ENCODE measurements around the gene AGT.

Gene AGT

DNA sequence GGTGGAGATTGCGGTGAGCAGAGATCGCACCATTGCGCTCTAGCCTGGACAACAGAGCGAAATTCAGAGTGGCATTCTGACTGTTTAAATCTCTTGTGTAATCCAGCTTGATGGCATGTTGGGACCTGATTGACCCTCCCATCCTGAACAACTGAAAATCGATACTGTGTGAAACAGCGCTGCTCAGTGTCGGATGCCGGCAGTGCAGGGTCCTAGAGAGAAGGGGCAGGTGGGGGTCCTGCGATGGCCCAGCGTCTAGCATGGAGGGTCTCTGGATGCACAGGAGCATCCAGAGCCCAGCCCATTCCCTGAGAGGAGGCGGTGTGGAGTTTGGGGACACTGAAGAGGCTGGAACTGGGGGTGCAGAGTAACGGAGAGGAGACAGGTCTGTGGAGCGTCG is 15.8 kb downstream of the AGT start:
- in situ Hi-C loops (cut with MboI; ENCODE audit: low sequenced_read_pairs): no loop called here
- no peak for DNase-seq (ENCODE audit: low spot score in 2 of 2)

DNA sequence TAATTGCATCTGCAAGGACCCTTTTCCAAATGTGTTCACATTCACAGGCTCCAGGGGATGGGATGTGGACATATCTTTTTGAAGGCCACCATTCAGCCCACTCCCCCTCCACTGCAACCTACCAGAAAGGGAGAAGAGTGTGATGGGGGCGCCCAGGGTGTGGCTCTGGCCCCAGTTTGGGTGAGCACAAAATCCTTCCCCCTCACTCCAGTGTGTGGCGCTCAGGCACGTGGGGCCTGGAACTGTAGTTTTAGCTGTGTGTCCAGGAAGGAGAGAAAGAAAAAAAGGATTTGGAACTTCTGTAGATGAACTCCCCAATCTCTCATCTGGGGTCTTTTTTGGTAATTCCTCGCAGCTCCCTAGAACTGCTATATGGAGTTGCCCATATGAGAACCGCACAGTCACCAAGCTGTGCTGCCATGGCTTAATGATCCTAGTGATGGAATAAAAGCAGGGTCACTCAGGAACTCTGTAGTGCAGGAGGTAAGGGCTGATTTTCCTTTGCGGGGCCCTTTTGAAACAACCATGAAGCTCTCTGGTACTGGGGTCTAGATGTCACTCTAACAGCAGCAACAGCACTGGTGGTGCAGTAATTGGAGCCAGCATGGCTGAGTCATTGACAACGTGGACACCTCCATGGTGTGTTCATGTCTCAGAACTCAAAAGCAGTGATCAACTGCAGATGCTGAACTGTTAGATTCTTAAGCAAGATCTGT is 17.0 kb downstream of the AGT start:
- H3K36me3 ChIP-seq (replicated peaks): peaks cover 9% of the 10 kb centered on the region
- DNase-seq (ENCODE audit: low spot score in 2 of 2): no peak
- H3K4me1 ChIP-seq: no peaks in the 10 kb centered on the region
- H3K27me3 ChIP-seq (ENCODE audit: low read depth): no peaks in the 10 kb centered on the region
- no peaks in the 10 kb centered on the region for H3K9me3 ChIP-seq
- H3K4me3 ChIP-seq: no peak overlapping the region
- in situ Hi-C loops (cut with MboI; ENCODE audit: low sequenced_read_pairs): no loop called here

More for the DNA sequence above, 15.8 kb downstream of the AGT start:
- Histone ChIP-seq H3K36me3 (replicated peaks) (0 out of 2 replicates have a peak, but pooled peaks cover 5% of the 10 kb centered on the region), H3K4me1 (no peaks in the 10 kb centered on the region), H3K9me3 (no peaks in the 10 kb centered on the region), H3K27me3 (ENCODE audit: low read depth) (no peaks in the 10 kb centered on the region), H3K4me3 (no peak overlapping the region)

DNA sequence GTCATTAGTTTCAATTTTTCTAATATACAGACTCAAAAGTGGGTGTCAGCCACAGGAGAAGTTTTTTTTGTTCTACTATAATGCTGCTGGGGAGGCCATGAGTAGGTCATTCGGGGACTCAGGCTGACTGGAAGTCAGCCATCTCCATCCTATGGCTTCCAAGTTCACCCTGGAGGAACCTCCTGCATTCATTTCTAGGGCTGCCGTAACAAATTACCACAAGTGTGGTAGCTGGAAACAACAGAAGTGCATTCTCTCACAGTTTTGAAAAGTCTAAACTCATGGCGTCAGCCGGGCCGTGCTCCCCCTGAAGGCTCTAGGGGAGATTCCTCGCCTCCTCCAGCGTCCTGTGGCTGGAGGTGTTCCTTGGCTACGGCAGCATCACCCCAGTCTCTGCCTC is 17.7 kb downstream of the AGT start:
- H3K36me3 ChIP-seq (replicated peaks): peaks cover 15% of the 10 kb centered on the region
- in situ Hi-C loops (cut with MboI; ENCODE audit: low sequenced_read_pairs): no loop called here
- no peaks in the 10 kb centered on the region for H3K9me3 ChIP-seq
- no peak for DNase-seq (ENCODE audit: low spot score in 2 of 2)
- no peaks in the 10 kb centered on the region for H3K4me1 ChIP-seq
- H3K27me3 ChIP-seq (ENCODE audit: low read depth): no peaks in the 10 kb centered on the region
- H3K4me3 ChIP-seq: no peak overlapping the region

DNA sequence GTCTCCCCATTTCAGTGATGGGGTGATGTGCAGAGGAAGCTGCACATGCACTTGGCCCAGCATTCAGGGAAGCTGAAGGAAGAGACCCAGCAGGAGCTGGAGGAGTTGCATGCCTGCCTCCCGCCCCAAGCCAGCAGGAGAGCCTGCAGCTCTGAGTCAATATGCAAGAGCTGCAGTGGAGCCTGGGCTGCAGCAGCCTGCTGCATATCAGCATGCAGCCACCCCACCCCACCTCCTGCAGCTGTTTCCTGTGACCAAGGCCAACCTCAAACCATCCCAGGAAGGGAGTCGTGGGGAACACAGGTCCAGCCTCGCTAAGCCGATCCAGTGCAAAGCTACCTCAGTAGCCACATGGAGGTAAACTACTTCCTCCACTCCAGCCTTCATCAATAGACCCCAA is 18.9 kb downstream of the AGT start:
- in situ Hi-C loops (cut with MboI; ENCODE audit: low sequenced_read_pairs): no loop called here
- H3K9me3 ChIP-seq: no peaks in the 10 kb centered on the region
- no peaks in the 10 kb centered on the region for H3K27me3 ChIP-seq (ENCODE audit: low read depth)

DNA sequence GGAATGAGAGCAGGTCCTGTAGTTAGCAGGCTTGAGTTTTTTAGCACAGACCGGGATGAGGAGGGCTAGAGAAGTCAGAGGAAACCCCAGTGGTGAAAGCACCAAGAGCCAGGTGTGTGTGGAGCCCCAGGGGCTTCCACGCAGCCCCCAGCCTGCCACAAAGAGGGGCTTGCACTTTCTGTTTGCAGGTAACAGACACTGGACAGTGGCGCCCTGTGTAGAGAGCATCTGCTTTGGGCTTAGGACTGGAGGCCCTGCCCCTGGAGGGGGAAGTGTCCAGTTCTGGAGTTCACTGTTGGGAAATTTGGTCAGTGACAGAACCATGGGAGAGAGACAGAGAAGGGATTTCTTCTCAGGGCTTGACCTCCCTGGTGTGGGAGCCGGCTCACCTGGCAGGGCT is 19.5 kb downstream of the AGT start:
- in situ Hi-C loops (cut with MboI; ENCODE audit: low sequenced_read_pairs): no loop called here
- Histone ChIP-seq H3K9me3 (no peaks in the 10 kb centered on the region), H3K36me3 (replicated peaks) (peaks cover 26% of the 10 kb centered on the region)

More for the DNA sequence above, 18.9 kb downstream of the AGT start:
- no peak for DNase-seq (ENCODE audit: low spot score in 2 of 2)
- H3K36me3 ChIP-seq (replicated peaks): peaks cover 25% of the 10 kb centered on the region
- no peak overlapping the region for H3K4me3 ChIP-seq
- H3K4me1 ChIP-seq: no peaks in the 10 kb centered on the region

DNA sequence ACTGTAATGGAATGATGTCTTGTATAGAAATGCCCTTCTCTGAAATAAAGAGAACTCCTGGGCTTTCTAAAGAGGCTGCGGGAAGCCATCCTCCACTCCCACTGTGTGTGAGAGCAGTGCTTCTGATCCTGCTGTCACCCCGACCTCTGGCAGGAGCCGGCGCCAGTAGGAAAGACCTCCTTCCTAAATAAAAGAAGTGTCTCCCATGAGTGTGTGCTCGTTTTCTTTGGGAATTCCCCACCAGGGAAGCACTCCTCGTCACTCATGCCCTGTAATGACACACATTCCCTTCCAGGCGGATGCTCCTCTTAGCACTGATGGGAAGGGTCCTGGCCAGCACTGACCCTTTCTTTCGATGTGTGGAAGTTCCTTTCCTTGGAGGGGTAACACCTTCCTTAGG is 20.1 kb downstream of the AGT start:
- H3K4me3 ChIP-seq: no peak overlapping the region
- no peaks in the 10 kb centered on the region for H3K4me1 ChIP-seq
- no peaks in the 10 kb centered on the region for H3K27me3 ChIP-seq (ENCODE audit: low read depth)
- H3K36me3 ChIP-seq (replicated peaks): peaks cover 30% of the 10 kb centered on the region
- no peak for DNase-seq (ENCODE audit: low spot score in 2 of 2)
- in situ Hi-C loops (cut with MboI; ENCODE audit: low sequenced_read_pairs): no loop called here
- no peaks in the 10 kb centered on the region for H3K9me3 ChIP-seq

More for the DNA sequence above, 19.5 kb downstream of the AGT start:
- Histone ChIP-seq H3K4me3 (no peak overlapping the region), H3K4me1 (no peaks in the 10 kb centered on the region), H3K27me3 (ENCODE audit: low read depth) (no peaks in the 10 kb centered on the region)
- no peak for DNase-seq (ENCODE audit: low spot score in 2 of 2)

DNA sequence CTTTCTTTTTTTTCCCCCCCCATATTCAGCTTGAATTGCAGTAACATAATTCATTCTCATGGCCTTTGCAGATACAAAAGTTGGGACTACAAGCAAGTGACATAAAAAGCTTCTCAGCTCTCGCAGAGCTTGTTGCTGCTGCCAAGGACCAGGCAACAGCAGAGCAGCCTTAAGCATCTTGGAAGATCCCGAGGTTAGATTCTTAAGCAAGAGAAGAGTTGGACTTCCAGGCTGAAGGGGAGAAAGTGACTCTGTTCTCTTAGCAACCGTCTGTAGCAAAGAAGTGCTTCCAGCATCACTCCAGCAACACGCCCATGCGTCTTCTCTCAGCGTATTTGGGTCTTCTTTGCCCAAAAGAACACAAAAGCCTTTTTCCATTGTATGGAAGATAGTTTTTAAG is 20.7 kb downstream of the AGT start:
- peaks cover 33% of the 10 kb centered on the region for H3K36me3 ChIP-seq (replicated peaks)
- no peak overlapping the region for H3K4me3 ChIP-seq
- no peaks in the 10 kb centered on the region for H3K27me3 ChIP-seq (ENCODE audit: low read depth)
- H3K9me3 ChIP-seq: no peaks in the 10 kb centered on the region
- in situ Hi-C loops (cut with MboI; ENCODE audit: low sequenced_read_pairs): no loop called here
- no peak for DNase-seq (ENCODE audit: low spot score in 2 of 2)
- H3K4me1 ChIP-seq: no peaks in the 10 kb centered on the region

DNA sequence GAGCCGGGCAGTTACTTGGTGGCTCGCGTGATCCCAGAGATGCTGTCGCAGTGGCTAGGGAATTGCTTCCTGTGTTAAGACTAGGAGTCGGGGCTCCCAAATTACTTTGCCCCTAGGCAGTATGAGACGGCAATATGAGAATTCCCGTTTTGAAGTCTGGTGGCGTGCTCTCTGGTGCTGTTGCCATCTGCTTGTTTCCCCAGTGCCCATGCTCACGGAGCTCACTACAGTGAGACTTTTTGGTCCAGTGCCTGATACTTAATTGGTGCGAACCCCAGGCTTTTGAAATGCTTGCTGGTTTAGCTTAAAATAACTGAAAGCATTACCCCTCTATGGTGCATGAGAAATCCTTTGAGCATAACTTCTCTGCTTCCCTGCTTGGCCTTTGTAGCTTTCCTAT is 22.3 kb downstream of the AGT start:
- DNase-seq (ENCODE audit: low spot score in 2 of 2): no peak
- no peaks in the 10 kb centered on the region for H3K9me3 ChIP-seq
- no peaks in the 10 kb centered on the region for H3K4me1 ChIP-seq
- no peak overlapping the region for H3K4me3 ChIP-seq
- H3K36me3 ChIP-seq (replicated peaks): peaks cover 45% of the 10 kb centered on the region
- no peaks in the 10 kb centered on the region for H3K27me3 ChIP-seq (ENCODE audit: low read depth)
- in situ Hi-C loops (cut with MboI; ENCODE audit: low sequenced_read_pairs): no loop called here

DNA sequence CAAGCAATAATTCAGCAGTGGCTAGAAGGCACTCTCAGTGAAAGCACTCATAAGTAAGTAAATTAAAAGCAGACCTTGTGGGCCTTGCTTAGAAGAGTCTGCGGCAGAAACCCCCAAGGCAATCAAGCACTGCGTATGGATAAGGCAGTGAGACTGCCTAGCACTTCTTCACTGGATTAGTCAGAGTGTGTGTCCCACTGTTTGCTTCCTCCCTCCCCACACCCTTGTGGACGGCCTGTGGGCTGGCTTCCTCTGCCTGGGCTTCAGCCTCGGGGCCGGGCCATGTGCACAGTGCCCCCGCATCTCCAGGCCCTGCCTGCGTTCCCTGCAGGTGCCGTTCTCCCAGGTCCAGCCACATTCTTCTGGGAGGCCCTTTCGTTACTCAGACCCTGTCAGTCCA is 23.8 kb downstream of the AGT start:
- no peaks in the 10 kb centered on the region for H3K4me1 ChIP-seq
- H3K9me3 ChIP-seq: no peaks in the 10 kb centered on the region
- no peak overlapping the region for H3K4me3 ChIP-seq
- H3K36me3 ChIP-seq (replicated peaks): peaks cover 54% of the 10 kb centered on the region
- in situ Hi-C loops (cut with MboI; ENCODE audit: low sequenced_read_pairs): no loop called here
- DNase-seq (ENCODE audit: low spot score in 2 of 2): no peak
- no peaks in the 10 kb centered on the region for H3K27me3 ChIP-seq (ENCODE audit: low read depth)

DNA sequence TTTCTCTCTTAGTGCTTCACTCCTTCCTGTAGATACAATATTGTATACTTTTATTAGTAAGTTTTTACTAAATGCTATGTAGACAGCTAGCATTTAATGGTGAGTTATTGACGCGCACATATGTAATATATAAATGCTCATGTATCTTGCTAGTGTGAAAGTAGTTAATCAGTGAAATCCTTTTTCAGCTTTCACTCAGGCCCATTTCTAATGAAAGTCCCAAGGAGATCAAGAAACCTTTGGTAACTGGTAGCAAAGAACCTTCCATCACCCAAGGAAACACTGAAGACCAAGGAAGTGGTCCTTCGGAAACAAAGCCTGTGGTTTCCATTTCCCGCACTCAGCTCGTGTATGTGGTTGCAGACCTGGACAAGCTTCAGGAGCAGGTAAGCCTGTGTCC is 27.2 kb downstream of the AGT start:
- Histone ChIP-seq H3K9me3 (no peaks in the 10 kb centered on the region), H3K27me3 (ENCODE audit: low read depth) (no peaks in the 10 kb centered on the region), H3K4me1 (no peaks in the 10 kb centered on the region), H3K36me3 (replicated peaks) (peaks cover 59% of the 10 kb centered on the region), H3K4me3 (no peak overlapping the region)
- no peak for DNase-seq (ENCODE audit: low spot score in 2 of 2)
- in situ Hi-C loops (cut with MboI; ENCODE audit: low sequenced_read_pairs): no loop called here

DNA sequence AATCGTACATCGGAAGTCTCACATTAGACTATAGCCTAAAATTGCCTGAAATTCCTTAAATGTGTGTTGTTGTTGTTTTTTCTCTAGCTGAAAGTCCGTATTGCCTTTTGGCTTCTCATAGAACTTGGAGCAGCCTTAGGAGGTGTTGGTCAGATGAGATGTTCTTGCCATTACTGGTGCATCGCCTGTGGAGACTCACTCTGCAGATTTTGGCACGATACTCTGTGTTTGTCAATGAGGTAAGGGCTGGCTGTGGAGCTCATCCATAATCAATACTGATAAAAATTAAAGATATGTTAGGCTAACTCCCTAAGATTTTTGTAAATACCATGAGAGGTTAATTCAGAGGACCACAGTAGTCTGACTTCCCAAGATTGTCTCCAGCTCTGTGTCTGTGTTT is 28.9 kb downstream of the AGT start:
- no peak overlapping the region for H3K4me3 ChIP-seq
- no peaks in the 10 kb centered on the region for H3K9me3 ChIP-seq
- no peaks in the 10 kb centered on the region for H3K4me1 ChIP-seq
- DNase-seq (ENCODE audit: low spot score in 2 of 2): no peak
- in situ Hi-C loops (cut with MboI; ENCODE audit: low sequenced_read_pairs): no loop called here
- peaks cover 47% of the 10 kb centered on the region for H3K36me3 ChIP-seq (replicated peaks)
- H3K27me3 ChIP-seq (ENCODE audit: low read depth): no peaks in the 10 kb centered on the region

DNA sequence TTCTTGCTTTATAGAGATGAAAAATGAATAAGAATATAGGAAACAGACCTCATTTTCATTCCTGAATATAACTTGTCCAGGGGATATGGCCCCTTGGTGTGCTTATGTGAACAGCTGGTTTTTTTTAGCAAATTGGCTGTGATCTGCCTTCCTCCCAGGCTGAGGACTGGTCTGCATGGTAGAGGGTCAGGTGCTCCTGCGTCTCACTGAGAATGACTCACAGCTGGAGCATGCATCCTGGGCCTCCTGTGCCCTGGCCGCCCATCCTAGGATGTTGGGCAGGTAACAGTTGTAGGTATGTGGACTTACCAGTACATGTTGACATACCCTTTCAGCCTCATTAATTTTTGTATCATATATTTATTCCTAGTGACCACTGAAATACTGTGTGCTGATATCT is 29.8 kb downstream of the AGT start:
- no peaks in the 10 kb centered on the region for H3K4me1 ChIP-seq
- peaks cover 51% of the 10 kb centered on the region for H3K36me3 ChIP-seq (replicated peaks)
- DNase-seq (ENCODE audit: low spot score in 2 of 2): no peak
- H3K9me3 ChIP-seq: no peaks in the 10 kb centered on the region
- H3K27me3 ChIP-seq (ENCODE audit: low read depth): no peaks in the 10 kb centered on the region
- in situ Hi-C loops (cut with MboI; ENCODE audit: low sequenced_read_pairs): no loop called here
- no peak overlapping the region for H3K4me3 ChIP-seq

DNA sequence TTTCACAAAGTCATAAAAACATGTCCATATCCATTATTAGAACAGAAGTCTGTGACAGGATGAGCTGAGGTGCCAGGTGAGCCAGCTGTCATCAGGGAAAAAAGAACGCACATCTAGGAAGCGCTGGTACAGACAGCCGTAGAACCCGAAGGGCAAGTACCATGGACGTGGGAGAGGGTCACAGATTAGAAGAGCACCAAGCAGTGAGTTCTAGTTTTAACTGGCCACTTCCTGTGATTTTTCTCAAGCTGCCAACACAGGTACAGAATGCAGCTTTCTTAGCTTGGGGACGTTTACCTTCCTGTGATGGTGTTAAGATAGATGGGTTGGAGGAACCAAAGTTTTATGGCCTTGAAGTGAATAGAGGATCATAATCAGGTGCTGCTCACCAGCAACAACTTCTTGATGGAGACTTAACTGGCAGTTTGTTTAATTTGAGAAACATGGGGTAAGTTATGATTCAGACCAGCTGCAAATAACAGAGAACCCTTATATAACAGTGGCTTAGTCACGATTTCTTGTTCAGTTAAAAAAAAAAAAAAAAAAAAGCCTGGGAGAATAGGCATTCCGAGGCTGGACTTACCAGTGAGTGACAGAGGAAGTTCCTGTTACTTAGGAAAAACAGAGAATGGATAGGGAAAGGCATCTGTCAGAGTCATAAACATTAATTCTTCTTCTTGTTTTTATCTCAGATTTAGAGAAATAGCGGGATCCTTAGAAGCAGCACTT is 30.9 kb downstream of the AGT start:
- Histone ChIP-seq H3K4me3 (no peak overlapping the region), H3K9me3 (no peaks in the 10 kb centered on the region), H3K4me1 (no peaks in the 10 kb centered on the region), H3K27me3 (ENCODE audit: low read depth) (no peaks in the 10 kb centered on the region), H3K36me3 (replicated peaks) (peaks cover 51% of the 10 kb centered on the region)
- in situ Hi-C loops (cut with MboI; ENCODE audit: low sequenced_read_pairs): no loop called here
- DNase-seq (ENCODE audit: low spot score in 2 of 2): no peak

DNA sequence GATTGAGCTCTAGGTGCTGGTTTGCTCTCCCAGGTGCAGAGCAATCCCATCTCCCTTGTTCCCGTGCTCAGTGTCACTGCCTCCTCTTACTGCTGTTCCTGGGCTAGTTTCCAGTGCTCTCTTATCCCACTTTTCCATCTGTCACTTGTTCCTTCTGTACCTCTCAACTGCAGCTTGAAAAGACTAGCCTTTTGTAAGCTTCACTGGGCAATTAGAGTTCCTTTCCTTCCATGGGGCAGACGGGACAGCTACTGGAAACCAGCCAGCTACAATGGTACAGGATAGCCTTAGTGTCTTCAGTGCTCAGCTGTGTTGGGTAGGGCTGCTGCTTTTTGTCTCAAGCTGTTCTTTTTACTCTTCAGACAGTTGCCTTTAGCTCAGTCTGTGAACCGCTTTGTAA is 31.6 kb downstream of the AGT start:
- H3K9me3 ChIP-seq: no peaks in the 10 kb centered on the region
- in situ Hi-C loops (cut with MboI; ENCODE audit: low sequenced_read_pairs): no loop called here
- DNase-seq (ENCODE audit: low spot score in 2 of 2): no peak
- H3K4me1 ChIP-seq: no peaks in the 10 kb centered on the region
- no peaks in the 10 kb centered on the region for H3K27me3 ChIP-seq (ENCODE audit: low read depth)
- H3K36me3 ChIP-seq (replicated peaks): peaks cover 52% of the 10 kb centered on the region
- no peak overlapping the region for H3K4me3 ChIP-seq
